ENCODE measurements around the gene SUCLG2.
"Not testable (repeated sequence)": the region's sequence is repeated elsewhere in the genome, so short reads cannot be mapped to it uniquely, and the experiment has no call there.

The SUCLG2 gene

DNA sequence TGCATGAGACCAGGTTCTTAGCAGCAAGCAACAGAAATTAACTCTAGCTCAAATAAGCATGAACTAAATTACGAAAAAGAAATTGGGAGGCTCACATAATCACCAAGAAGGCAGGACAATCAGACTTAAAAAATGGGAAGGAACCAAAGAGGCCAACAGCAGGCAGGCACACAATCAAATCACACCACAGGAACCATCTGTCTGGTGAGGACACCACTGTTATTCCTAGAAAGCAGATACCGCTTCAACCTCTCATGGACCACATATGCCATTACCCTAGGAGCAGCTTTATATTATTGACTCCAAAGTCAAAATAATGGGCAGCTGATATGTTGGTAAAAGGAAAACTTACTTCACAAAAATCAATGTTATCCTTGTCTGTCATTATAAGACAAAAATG, 51.6 kb downstream of the SUCLG2 start:
- no peak for DNase-seq

GRCh38 chr3:67601919-67602608, 52.3 kb downstream of the SUCLG2 start:
- DNase-seq: no peak

DNA sequence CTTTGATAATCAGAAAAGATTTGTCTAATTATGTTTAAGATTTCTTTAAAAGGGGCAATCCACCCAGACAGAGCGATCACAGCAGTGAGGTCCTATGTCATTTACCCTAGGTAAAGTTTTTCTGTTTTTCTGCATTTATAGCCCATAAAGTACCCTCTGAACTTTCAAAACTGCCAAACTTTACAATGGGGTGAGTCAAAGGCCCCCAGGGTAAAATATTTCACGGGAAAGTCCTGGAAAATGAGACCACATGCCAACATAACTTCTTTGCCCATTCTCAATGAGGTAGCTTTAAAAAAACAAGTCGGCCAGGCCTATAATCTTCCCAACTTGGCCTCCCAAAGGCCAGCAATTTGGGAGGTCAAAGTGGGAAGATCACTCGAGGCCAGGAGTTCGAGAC, 53.0 kb downstream of the SUCLG2 start:
- no peak for DNase-seq

- DNase-seq: no peak
Observed at GRCh38 chr3:67599821-67600220, 54.6 kb downstream of the SUCLG2 start.

GRCh38 chr3:67598814-67599556, 55.4 kb downstream of the SUCLG2 start:
- DNase-seq: no peak

GRCh38 chr3:67595424-67595823, 59.0 kb downstream of the SUCLG2 start:
- no peak for DNase-seq

DNA sequence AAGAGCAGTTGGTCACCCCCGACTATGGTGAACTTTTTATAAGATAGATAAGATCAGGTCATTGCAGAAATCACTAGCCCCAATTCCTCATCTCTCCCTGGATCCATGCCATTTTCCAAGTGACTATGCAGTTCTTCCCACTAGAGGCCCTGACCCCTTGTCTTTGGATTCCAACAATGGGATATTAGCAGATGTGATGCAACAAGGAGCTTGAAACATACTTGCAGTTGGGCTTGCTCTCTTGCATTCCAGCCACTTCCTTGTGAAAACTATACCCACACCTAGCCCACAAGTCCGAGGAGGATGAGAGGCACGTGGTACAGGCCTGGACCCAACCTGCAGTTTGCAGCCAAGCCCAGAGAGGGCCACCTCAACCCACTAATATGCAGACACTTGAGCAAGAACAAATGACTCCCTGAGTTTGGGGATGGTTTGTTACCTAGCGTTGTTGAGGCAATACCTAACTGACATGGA, 60.6 kb downstream of the SUCLG2 start:
- no peak for DNase-seq

GRCh38 chr3:67592057-67592456, 62.4 kb downstream of the SUCLG2 start:
- no peak for DNase-seq

GRCh38 chr3:67587811-67588210, 66.6 kb downstream of the SUCLG2 start:
- DNase-seq: no peak

- no peak for DNase-seq
Observed at GRCh38 chr3:67587301-67587700, 67.1 kb downstream of the SUCLG2 start.

GRCh38 chr3:67584608-67585007, 69.8 kb downstream of the SUCLG2 start:
- not testable (repeated sequence) for DNase-seq

DNA sequence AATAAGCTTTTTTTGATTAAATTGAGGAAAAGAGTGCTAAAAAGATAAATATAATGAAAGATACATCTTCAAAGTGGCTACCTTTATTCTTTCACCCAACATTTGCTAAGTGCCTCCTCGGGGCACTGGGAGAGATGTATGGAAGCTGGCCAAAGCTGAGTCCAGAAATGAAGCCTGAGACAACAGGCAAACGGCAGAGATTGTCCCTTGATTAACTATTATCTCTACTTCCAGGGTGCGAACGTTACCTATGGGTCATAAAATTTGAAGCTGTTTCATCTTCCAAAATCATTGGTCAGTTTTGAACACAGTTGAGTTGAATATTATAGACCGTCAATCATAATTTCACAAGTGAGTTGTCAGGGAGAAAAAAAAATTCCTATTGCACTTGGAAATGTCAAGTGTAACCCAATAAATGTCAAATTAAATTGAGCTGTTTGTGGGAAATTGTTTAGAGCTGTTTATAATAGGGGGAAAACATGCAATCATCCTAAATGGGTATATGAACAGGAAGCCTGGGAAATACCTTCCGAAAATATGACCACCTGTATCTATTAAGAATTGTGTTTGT, 73.9 kb downstream of the SUCLG2 start:
- DNase-seq: no peak

GRCh38 chr3:67578416-67578815, 76.0 kb downstream of the SUCLG2 start:
- DNase-seq: no peak

- no peak for DNase-seq
Observed at GRCh38 chr3:67576441-67576840, 78.0 kb downstream of the SUCLG2 start.

DNA sequence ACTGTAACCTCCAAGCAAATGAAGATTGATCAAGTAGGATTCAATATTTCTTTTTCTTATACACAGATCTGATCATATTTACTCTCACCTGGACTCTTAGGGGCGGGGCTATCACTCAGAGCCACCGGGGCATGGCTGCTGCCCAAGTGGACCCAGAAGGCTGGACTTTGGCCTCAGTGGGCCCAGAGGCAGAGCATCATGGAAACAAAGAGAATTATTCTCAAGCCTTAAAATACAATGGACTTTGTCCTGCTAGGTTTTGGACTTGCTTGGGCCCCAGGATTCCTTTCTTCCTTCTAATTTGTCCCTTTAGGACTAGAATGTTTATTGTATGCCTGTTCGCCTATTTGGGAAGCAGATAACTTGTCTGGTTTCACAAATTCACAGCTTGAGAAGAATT, 85.1 kb downstream of the SUCLG2 start:
- DNase-seq: no peak

- no peak for DNase-seq
Observed at GRCh38 chr3:67567893-67568292, 86.5 kb downstream of the SUCLG2 start.

DNA sequence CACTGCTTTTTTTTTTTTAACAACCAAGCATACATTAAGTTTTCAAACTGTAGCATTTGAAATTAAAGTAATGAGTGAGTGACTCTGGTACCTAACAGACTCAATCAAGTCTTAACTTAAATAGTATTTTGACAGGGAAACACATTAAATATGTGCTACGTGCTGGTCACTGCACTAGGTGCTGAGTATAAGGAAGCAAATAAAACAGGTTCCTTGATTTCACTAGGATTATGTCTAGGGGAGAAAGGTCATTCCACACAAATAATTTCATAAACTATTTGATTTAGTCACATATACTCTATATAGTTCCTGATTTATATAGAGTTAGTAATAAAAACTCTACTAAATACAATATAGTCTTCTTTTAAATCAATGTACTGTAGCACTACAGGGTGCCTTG, 89.4 kb downstream of the SUCLG2 start:
- DNase-seq: no peak

DNA sequence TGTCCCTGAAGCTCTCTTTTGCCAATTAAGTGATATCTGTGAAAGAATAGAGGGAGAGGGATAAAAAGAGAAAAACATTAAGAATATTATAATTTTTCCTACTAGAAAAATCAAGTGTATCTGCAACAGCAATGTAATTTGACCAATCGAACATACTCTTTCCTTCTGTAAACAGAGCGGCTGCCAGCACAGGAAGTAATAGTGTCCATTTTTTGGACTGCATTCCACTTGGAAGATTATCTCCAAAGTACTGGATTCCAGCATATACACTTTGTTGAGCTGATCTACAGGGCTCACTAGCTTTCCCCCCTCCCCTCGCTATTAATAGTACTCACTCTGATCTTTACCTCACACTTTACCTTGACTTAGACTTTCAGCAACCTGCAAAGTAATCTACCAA, 90.4 kb downstream of the SUCLG2 start:
- no peak for DNase-seq

GRCh38 chr3:67561667-67562394, 92.6 kb downstream of the SUCLG2 start:
- no peak for DNase-seq

DNA sequence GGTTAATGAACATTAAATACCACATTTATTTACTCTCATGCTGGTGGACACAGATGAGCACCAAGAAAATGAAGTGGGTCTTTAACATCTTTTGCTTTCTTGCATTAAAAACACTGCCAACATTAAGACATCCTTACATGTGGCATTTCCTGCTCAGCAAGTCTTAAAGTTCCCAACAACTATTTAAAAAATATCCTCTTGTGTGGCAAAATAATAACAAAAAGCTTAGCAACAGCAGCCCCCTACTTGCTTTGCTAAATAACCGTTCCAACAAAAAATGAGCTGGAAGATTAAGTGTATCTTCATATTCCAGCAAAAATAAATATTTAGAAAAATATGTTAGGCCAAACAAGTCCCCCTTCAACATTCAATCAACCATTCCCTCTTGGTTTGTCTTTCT, 93.1 kb downstream of the SUCLG2 start:
- no peak for DNase-seq

DNA sequence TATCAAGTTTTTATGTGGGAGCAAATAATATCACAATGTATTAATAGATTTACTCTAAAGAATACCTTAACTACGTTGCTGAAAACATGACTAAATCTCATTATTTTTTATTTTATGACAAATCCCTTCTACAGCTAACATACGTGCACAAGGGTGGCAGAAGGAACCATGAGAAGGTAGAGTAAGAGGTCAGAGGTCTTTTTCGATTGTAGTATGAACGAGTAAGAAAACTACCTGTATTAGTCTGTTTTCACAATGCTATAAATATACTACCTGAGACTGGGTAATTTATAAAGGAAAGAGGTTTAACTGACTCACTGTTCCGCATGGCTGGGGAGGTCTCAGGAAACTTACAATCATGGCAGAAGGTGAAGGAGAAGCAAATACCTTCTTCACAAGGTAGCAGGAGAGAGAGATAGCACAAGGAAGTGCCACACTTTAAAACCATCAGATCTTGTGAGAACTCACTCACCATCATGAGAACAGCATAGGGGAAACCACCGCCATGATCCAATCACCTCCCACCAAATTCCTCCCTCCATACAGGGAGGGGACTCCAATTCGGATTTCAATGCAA, 95.3 kb downstream of the SUCLG2 start:
- DNase-seq: no peak

DNA sequence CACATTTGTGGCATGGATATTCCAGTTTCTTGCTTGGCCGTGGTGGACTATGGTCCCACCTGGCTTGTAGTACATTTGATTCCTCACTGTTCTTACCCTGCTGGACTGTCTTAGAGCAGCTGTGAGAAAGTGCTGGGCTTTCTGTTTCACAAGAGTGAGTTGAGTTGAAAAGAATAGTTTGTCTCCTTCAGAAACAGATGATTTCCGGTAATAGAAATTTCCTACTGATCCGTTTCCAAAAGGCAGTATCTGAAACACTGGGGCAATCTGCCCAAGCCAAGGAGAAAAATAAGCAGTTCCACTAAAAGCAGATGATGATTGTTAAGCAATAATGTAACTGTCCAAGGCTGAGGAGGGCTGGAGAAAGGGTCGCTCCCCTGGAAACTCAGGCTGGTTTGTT, 96.0 kb downstream of the SUCLG2 start:
- DNase-seq: no peak

DNA sequence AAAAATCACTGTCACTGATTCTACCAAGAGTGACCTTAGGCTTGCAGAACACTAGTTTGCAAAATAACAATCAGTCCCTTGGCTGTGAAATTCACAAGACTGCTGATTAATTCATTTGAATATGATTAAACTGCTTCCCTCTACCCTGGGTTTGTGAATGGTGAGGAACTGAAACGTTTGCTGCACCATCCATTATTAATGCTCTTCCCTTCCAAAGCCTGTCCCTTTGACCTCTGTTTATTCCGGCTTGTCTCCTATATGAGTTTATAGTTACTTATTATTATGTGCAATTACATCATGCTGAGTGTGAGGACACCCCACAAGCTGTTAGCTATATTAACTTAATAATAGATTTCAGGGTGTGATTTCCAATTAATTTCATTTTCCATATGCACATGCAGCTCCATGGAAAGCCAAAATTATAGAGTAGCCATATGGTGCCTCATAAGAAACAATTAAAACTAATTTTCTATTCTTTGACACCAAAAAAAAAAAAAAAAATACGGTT, 96.5 kb downstream of the SUCLG2 start:
- DNase-seq: no peak
